DLD1 (cell line): Measurements from ENCODE around the gene RHCE.
"Not testable (repeated sequence)": the region's sequence is repeated elsewhere in the genome, so short reads cannot be mapped to it uniquely, and the experiment has no call there.

Source experiments
- in situ Hi-C: cut with HindIII; loops from 2 replicates; pipeline ENCODE4 v1.10.0; 2017; ENCODE audit warnings: low sequenced_read_pairs

Gene RHCE

GRCh38 chr1:25433389-25434186 lies 13.0 kb upstream of the RHCE start:
- in situ Hi-C loops = no loop called here

- in situ Hi-C loops = no loop called here
Measured at GRCh38 chr1:25432749-25433388, 12.2 kb upstream of the RHCE start.

DNA sequence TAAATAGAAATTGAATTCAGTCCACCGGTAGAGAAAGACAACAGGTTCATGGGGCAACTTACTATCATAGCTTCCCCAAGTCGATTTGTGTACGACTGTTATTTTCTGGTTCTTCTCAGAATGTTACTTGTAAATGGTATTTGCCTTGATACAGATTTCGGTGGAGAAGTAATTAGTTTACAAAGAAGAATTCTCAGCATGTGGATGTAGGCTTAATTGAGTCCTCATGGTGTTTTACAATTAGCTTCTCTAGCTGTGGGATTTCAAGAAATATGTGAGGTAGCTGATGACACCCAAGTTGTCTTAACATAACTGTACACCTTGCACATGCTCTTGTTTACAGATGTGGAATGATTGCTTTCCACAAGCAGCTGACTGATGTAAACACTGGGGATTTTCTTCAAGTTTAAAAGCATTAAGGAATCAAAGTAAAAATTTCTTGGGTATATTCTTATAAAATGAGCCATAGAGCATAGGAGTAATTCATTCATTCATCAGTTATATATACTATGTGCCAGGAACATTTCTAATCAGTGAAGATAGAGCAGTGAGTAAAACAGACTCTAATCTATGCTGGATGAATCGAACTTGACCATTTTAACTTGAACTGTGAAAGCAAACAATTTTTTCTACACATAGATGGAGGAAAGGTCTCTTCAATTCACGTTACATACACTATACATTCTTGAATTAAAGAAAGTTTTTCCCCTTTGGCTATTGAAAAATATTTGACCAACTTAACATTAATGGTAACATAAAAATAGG lies 11.5 kb upstream of the RHCE start:
- in situ Hi-C loops = no loop called here

- in situ Hi-C loops = no loop called here
Measured at GRCh38 chr1:25430967-25431881, 10.6 kb upstream of the RHCE start.

DNA sequence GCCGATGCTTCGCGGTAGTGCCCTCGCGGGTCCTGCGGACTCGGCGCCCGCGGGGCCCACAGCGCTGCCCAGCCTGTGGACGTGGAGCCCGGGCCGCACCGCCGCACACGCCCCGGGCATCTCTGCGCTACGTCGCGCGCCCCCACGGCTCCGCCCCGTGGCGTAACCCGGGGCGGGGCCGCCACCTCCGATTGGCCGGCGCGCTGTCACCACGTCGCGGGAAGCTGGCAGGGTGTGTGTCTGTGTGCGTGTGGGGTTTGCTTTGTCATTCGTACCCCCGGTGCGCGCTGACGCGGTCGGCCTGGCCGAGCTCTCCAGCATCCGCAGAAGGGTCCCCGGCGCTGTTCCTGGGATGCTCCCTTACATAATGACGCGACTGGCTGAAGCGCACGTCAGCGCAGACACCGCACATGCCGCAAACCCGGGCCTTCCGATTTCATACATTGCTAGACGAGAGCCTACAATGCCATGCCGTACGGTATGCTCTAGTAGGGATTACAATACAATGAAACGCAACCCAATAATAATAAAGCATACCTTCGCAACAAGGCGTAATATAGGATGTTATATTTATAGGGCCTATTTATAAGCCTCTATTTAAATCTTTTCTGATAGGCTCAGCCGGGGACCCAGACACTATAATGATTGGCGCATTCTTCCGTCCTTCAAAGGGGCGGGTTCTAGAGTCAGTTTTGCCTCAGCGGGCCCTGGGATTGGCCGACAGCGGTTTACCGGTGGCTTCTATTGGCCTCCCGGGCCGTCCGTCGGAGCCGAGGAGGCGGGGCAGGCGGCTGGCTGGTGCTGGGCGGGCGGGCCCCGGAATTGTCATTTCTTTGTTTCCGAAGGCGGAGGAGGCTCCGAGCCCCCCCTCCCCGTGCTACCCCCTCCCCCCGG lies 9.7 kb upstream of the RHCE start, which contains the start of gene MACO1:
MACO1 (plus strand) TSS at position 825 of the 894 bp plus-strand sequence. CDS start 202 bp downstream, outside the sequence.
- in situ Hi-C loops = no loop called here

- in situ Hi-C loops = no loop called here
Measured at GRCh38 chr1:25428475-25429166, 8.0 kb upstream of the RHCE start.

GRCh38 chr1:25427696-25428095 lies 7.1 kb upstream of the RHCE start:
- in situ Hi-C loops = no loop called here

GRCh38 chr1:25425098-25426085 lies 4.8 kb upstream of the RHCE start:
- in situ Hi-C loops = no loop called here

- in situ Hi-C loops = not testable (repeated sequence)
Measured at GRCh38 chr1:25423206-25423605, 2.6 kb upstream of the RHCE start.

GRCh38 chr1:25419339-25419738 lies 1.3 kb downstream of the RHCE start:
- in situ Hi-C loops = not testable (repeated sequence)

- in situ Hi-C loops = not testable (repeated sequence)
Measured at GRCh38 chr1:25417280-25417679, 3.3 kb downstream of the RHCE start.

DNA sequence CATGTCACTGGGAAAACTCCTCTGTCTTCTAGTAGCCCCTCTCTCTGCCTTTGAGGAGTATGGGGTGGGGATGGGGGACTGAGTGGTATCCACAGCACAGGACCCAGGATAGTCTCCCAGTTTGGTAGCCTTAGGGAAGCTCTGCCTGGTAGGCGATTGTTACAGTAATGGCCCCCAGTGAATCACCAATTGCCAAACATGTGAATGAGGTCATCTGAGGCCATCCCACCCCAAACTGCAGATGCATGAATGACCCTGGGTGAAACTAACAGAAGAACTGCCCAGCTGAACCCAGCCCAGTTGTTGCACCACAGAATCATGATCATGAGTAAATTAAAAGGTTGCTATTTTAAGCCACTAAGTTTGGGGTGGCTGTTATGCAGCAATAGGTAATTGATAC lies 6.0 kb downstream of the RHCE start:
- in situ Hi-C loops = not testable (repeated sequence)

GRCh38 chr1:25414157-25414556 lies 6.5 kb downstream of the RHCE start:
- in situ Hi-C loops = not testable (repeated sequence)

DNA sequence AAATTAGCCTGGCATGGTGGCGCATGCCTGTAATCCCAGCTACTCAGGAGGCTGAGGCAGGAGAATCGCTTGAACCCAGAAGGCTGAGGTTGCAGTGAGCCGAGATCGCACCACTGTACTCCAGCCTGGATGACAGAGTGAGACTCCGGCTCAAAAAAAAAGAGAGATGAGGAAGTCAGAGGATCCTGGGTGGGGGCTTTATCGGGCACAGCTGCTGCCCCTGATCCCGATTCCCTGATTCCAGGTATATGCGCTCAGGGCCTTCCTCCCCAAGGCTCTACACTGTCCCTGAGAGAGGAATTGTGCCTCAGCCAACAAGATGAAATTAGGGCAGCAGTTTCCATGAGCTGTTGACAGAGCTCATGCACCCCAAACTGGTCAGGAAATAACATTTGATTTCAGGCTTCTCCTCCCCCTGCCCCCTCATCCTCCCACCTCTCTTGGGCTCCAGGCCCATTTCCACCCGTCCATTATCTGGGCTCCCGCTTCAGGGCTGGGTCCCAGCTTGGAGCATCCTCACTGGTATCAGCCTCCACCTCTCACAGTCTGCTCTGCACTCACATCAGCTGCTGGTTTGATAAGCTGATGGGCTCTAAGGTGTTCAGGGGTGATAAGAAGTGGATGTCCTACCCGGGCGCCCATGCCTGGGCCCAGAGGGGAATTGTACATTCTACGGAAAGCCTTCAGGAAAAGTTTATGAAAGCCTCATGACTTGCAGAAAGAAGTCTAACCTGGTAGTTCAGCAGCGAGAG lies 7.6 kb downstream of the RHCE start:
- in situ Hi-C loops = not testable (repeated sequence)

DNA sequence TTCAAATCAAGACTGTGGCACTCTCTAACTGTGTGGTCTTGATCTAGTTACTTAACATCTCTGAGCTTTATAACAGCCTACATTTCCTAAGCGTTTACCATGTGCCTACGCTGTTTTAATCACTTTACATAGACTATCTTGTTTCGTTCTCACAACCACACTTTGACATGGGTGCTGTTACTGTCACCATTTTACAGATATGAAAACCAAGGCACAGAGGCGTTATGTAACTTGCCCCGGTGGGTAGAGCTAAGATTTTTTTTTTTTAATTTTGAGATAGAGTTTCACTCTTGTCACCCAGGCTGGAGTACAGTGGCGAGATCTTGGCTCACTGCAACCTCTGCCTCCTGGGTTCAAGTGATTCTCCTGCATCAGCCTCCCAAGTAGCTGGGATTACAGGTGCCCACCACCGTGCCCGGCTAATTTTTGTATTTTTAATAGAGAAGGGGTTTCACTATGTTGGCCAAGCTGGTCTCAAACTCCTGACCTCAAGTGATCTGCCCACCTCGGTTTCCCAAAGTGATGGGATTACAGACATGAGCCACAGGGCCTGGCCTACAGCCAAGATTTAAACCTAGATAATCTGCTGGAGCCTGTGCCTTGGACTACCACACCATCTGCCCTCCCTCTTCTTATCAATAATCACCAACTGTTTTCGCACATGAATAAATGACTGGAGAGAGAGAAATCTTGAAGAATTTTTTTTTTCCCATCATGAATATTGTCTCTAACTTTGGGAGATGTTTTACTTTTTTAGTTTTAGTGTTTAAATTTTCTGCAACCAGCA lies 10.8 kb downstream of the RHCE start:
- in situ Hi-C loops = not testable (repeated sequence)

GRCh38 chr1:25405731-25406305 lies 14.8 kb downstream of the RHCE start:
- in situ Hi-C loops = not testable (repeated sequence)
